ENCODE data around the gene COMMD9. TPM values are rescaled to one million over a fixed set of nuclear protein-coding genes. Genes with fewer than 3 reads are reported as not detected.

COMMD9 gene
- polyA plus RNA-seq, 3 donors = 105 to 238 (median 235) TPM

GRCh38 chr11:36268337-36268985, 20.8 kb downstream of the COMMD9 start:
- peaks cover 4% of the 10 kb centered on the region for H3K4me1 Mint-ChIP-seq
- no peak overlapping the region for H3K4me3 Mint-ChIP-seq
- intact Hi-C loops (cut with micrococcal nuclease) = loop anchor here (5.0 kb wide), 2 partner anchors 226 to 651 kb away; partner anchors contain the start of gene FJX1 (in 1 of the 2)
- no peak overlapping the region for H3K27ac ChIP-seq (ENCODE audit: low read depth in 1 of 2, low read length in 2 of 2)
- H4K20me1 ChIP-seq (ENCODE audit: insufficient read depth, low read length) = no peaks in the 10 kb centered on the region
- WGBS (ENCODE audit: insufficient coverage) = 93% methylated on average over 3 of the region's 8 CpGs
- H3K9ac ChIP-seq (ENCODE audit: insufficient read depth, low read length, poor library complexity, severe bottlenecking) = no peak overlapping the region
- H3K36me3 Mint-ChIP-seq = peaks cover 36 to 41% of the 10 kb centered on the region in 2 donors
- H3K9me3 ChIP-seq (replicated peaks in 1 of 2; ENCODE audit: control insufficient read depth in 1 of 2, insufficient read depth in 1 of 2, low read length in 2 of 2) = no peaks in the 10 kb centered on the region
- no peak overlapping the region for H2AFZ ChIP-seq (ENCODE audit: insufficient read depth, low read depth, low read length, poor library complexity, severe bottlenecking)
- H3K27me3 ChIP-seq (ENCODE audit: control insufficient read depth in 2 of 2, insufficient read depth in 2 of 2, low read length in 2 of 2) = no peaks in the 10 kb centered on the region
- DNase-seq = no peak
- H3K4me2 ChIP-seq (replicated peaks; ENCODE audit: extremely low read depth, low read length, poor library complexity, severe bottlenecking) = no peak overlapping the region
- H3K4me1 ChIP-seq (ENCODE audit: control insufficient read depth in 1 of 2, insufficient read depth in 2 of 2, low read length in 2 of 2) = no peaks in the 10 kb centered on the region
- H3K4me3 ChIP-seq (replicated peaks in 1 of 3; ENCODE audit: low read depth in 2 of 3, low read length in 3 of 3) = no peak overlapping the region
- H3K79me2 ChIP-seq (ENCODE audit: insufficient read depth, low read length) = no peaks in the 10 kb centered on the region
- H3K27me3 Mint-ChIP-seq (ENCODE audit: low read depth in 3 of 3) = peaks cover 0 to 5% (median 2%) of the 10 kb centered on the region in 3 donors
- H3K36me3 ChIP-seq (replicated peaks in 1 of 2; ENCODE audit: control insufficient read depth in 1 of 2, insufficient read depth in 2 of 2, low read length in 2 of 2) = peaks cover 26 to 40% of the 10 kb centered on the region in 2 donors
- H3K27ac Mint-ChIP-seq = peak overlapping the region in 2 of 7 donors; percentile 17 to 66
- H3K9me3 Mint-ChIP-seq = peaks cover 0 to 3% (median 0%) of the 10 kb centered on the region in 7 donors
- TF ChIP-seq, protein P1, sequence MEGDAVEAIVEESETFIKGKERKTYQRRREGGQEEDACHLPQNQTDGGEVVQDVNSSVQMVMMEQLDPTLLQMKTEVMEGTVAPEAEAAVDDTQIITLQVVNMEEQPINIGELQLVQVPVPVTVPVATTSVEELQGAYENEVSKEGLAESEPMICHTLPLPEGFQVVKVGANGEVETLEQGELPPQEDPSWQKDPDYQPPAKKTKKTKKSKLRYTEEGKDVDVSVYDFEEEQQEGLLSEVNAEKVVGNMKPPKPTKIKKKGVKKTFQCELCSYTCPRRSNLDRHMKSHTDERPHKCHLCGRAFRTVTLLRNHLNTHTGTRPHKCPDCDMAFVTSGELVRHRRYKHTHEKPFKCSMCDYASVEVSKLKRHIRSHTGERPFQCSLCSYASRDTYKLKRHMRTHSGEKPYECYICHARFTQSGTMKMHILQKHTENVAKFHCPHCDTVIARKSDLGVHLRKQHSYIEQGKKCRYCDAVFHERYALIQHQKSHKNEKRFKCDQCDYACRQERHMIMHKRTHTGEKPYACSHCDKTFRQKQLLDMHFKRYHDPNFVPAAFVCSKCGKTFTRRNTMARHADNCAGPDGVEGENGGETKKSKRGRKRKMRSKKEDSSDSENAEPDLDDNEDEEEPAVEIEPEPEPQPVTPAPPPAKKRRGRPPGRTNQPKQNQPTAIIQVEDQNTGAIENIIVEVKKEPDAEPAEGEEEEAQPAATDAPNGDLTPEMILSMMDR (IDR thresholded peaks at IDR 0.05) = no peak

- no peak overlapping the region for H3K27ac ChIP-seq (ENCODE audit: low read depth in 1 of 2, low read length in 2 of 2)
- H3K79me2 ChIP-seq (ENCODE audit: insufficient read depth, low read length) = no peaks in the 10 kb centered on the region
- no peak for DNase-seq
- 90% methylated on average over 2 of the region's 5 CpGs for WGBS (ENCODE audit: insufficient coverage)
- H3K9ac ChIP-seq (ENCODE audit: insufficient read depth, low read length, poor library complexity, severe bottlenecking) = no peak overlapping the region
- H2AFZ ChIP-seq (ENCODE audit: insufficient read depth, low read depth, low read length, poor library complexity, severe bottlenecking) = no peak overlapping the region
- Mint-ChIP-seq H3K27ac (no peak overlapping the region), H3K36me3 (peaks cover 20 to 24% of the 10 kb centered on the region in 2 donors), H3K4me1 (peaks cover 4% of the 10 kb centered on the region), H3K27me3 (ENCODE audit: low read depth in 3 of 3) (peaks cover 2 to 4% (median 4%) of the 10 kb centered on the region in 3 donors), H3K9me3 (peaks cover 0 to 3% (median 0%) of the 10 kb centered on the region in 7 donors), H3K4me3 (no peak overlapping the region)
- no peaks in the 10 kb centered on the region for H3K9me3 ChIP-seq (replicated peaks in 1 of 2; ENCODE audit: control insufficient read depth in 1 of 2, insufficient read depth in 1 of 2, low read length in 2 of 2)
- no peaks in the 10 kb centered on the region for H4K20me1 ChIP-seq (ENCODE audit: insufficient read depth, low read length)
- no peak overlapping the region for H3K4me3 ChIP-seq (replicated peaks in 1 of 3; ENCODE audit: low read depth in 2 of 3, low read length in 3 of 3)
- TF ChIP-seq, protein P1 (IDR thresholded peaks at IDR 0.05) = no peak
- intact Hi-C loops (cut with micrococcal nuclease) = loop anchor here (2.0 to 5.0 kb wide), 3 partner anchors 224 to 650 kb away; partner anchors contain the start of gene FJX1 (in 1 of the 2)
- H3K4me1 ChIP-seq (ENCODE audit: control insufficient read depth in 1 of 2, insufficient read depth in 2 of 2, low read length in 2 of 2) = no peaks in the 10 kb centered on the region
- no peak overlapping the region for H3K4me2 ChIP-seq (replicated peaks; ENCODE audit: extremely low read depth, low read length, poor library complexity, severe bottlenecking)
- peaks cover 9 to 23% of the 10 kb centered on the region in 2 donors for H3K36me3 ChIP-seq (replicated peaks in 1 of 2; ENCODE audit: control insufficient read depth in 1 of 2, insufficient read depth in 2 of 2, low read length in 2 of 2)
- H3K27me3 ChIP-seq (ENCODE audit: control insufficient read depth in 2 of 2, insufficient read depth in 2 of 2, low read length in 2 of 2) = no peaks in the 10 kb centered on the region
Measured at GRCh38 chr11:36266767-36267166, 22.5 kb downstream of the COMMD9 start.

Data from CD14-positive monocyte (primary cell).